Ishikawa (cell line): ENCODE data around the gene IL1A.

Experiments
- EGR1 ChIP-seq: IDR thresholded peaks from 2 replicates; pipeline ENCODE4 v1.6.1; 2012
- EP300 ChIP-seq: IDR thresholded peaks from 2 replicates; pipeline ENCODE4 v1.6.1; 2012; ENCODE audit warnings: borderline replicate concordance
- RAD21 ChIP-seq: IDR thresholded peaks from 2 replicates; pipeline ENCODE4 v1.6.1; 2012; ENCODE audit warnings: low read depth
- TCF12 ChIP-seq: IDR thresholded peaks from 2 replicates; pipeline ENCODE4 v1.6.1; 2012; ENCODE audit warnings: low read depth
- TEAD4 ChIP-seq: IDR thresholded peaks from 2 replicates; pipeline ENCODE4 v1.6.1; 2012
- ZBTB7A ChIP-seq: IDR thresholded peaks from 2 replicates; pipeline ENCODE4 v1.6.1; 2012; ENCODE audit warnings: low read depth
- TF ChIP-seq, protein P1 (sequence below): IDR thresholded peaks from 2 replicates; pipeline ENCODE4 v1.6.1; 2012
- TF ChIP-seq, protein P2 (sequence below): IDR thresholded peaks from 2 replicates; pipeline ENCODE4 v1.6.1; 2012; ENCODE audit warnings: low read depth, mild to moderate bottlenecking

DNA sequence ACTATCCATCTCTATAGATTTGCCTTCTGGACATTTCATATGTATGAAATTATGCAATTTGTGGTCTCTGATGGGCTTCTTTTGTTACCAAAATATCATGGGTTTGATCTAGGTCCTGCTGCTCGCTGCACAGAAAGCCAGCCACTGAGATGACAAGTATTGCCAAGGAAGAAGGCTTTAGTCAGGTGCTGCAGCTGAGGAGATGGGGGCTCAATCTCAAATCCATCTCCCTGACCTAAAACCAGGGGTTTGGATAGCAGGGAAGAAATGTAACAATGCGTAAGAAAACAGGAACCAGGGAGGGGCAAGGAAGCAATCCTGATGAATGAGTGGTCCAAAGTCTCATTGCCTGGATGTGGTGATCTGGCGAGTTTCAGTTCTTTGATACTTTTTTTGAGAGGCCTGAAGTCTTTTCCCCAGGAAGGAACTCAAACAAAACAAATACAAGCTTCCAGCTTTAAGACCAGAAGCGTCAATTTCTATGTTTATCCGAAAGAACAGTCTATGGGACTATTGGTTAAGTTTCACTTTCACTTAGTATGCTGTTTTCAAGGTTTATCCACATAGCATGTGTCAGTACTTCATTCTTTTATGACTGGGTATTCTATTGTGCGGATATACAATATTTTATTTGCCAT, 16.5 kb downstream of the IL1A start:
- TF ChIP-seq TCF12 (no peak), TEAD4 (no peak), ZBTB7A (no peak), EGR1 (no peak), EP300 (no peak), RAD21 (no peak)
- TF ChIP-seq, protein P1, sequence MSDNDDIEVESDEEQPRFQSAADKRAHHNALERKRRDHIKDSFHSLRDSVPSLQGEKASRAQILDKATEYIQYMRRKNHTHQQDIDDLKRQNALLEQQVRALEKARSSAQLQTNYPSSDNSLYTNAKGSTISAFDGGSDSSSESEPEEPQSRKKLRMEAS: no peak
- TF ChIP-seq, protein P2, sequence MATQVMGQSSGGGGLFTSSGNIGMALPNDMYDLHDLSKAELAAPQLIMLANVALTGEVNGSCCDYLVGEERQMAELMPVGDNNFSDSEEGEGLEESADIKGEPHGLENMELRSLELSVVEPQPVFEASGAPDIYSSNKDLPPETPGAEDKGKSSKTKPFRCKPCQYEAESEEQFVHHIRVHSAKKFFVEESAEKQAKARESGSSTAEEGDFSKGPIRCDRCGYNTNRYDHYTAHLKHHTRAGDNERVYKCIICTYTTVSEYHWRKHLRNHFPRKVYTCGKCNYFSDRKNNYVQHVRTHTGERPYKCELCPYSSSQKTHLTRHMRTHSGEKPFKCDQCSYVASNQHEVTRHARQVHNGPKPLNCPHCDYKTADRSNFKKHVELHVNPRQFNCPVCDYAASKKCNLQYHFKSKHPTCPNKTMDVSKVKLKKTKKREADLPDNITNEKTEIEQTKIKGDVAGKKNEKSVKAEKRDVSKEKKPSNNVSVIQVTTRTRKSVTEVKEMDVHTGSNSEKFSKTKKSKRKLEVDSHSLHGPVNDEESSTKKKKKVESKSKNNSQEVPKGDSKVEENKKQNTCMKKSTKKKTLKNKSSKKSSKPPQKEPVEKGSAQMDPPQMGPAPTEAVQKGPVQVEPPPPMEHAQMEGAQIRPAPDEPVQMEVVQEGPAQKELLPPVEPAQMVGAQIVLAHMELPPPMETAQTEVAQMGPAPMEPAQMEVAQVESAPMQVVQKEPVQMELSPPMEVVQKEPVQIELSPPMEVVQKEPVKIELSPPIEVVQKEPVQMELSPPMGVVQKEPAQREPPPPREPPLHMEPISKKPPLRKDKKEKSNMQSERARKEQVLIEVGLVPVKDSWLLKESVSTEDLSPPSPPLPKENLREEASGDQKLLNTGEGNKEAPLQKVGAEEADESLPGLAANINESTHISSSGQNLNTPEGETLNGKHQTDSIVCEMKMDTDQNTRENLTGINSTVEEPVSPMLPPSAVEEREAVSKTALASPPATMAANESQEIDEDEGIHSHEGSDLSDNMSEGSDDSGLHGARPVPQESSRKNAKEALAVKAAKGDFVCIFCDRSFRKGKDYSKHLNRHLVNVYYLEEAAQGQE: no peak
